Amniotic epithelial cell (primary cell): ENCODE data around the gene EDEM3.
"Not testable (repeated sequence)": the region's sequence is repeated elsewhere in the genome, so short reads cannot be mapped to it uniquely, and the experiment has no call there.

Experiments used
- DNase-seq: peaks from one replicate; pipeline ENCODE4 v3.0.0-alpha.2; 2010; ENCODE audit warnings: low read depth

EDEM3 gene

DNA sequence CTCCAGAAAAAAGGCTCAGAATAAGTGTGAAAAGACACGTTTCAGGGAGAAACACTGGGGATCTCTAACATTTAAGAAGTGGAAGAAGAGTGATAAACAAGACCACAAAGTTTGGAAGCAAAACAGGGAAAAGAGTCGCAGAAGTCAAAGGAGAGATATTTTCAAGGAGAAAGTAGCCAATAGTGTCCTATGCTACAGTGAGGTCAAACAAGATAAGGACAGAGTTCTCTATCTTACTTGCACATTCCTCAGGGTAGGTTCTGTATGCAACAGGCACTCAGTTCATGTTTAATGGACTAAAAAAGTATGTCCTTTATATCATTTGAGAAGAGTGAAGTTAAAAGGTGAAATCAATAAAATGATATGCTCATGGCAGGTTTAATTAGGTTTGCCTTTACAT, 13.8 kb upstream of the EDEM3 start:
- DNase-seq: no peak

GRCh38 chr1:184767591-184767990, 12.9 kb upstream of the EDEM3 start:
- DNase-seq: no peak

DNA sequence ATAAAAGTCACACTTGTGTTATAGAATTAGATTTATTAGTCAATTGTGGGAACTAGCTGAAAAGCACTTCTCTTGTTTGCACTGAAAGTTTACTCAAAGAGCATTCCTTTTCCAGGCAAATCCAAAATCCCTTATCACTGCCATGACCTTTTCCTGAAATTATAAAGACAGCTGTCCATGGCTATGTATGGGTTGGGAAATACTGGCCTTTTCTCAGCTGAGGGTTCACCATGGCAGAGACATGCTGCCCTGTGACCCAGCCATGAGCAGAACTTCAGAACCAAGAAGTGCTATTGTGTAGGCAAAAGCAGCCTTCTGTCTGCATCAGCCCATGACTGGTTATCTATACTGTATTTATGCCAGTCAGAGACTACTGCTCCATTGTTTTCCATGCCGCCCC, 9.8 kb upstream of the EDEM3 start:
- no peak for DNase-seq

DNA sequence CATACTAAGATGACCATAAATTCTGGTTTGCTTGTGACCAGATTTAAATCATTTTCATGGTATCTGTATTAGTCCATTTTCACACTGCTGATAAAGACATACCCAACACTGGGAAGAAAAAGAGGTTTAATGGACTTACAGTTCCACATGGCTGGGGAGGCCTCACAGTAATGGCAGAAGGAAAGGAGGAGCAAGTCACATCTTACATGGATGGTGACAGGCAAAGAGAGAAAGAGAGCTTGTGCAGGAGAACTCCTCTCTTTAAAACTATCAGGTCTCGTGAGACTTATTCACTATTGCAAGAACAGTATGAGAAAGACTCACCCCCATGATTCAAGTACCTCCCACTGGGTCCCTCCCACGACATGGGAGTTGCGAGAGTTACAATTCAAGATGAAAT, 8.9 kb upstream of the EDEM3 start:
- DNase-seq: not testable (repeated sequence)

- DNase-seq: no peak
These were observed 7.4 kb upstream of the EDEM3 start for GRCh38 chr1:184761969-184762485.

- no peak for DNase-seq
These were observed 5.0 kb upstream of the EDEM3 start for GRCh38 chr1:184759651-184760050.

GRCh38 chr1:184759112-184759511, 4.5 kb upstream of the EDEM3 start:
- no peak for DNase-seq

DNA sequence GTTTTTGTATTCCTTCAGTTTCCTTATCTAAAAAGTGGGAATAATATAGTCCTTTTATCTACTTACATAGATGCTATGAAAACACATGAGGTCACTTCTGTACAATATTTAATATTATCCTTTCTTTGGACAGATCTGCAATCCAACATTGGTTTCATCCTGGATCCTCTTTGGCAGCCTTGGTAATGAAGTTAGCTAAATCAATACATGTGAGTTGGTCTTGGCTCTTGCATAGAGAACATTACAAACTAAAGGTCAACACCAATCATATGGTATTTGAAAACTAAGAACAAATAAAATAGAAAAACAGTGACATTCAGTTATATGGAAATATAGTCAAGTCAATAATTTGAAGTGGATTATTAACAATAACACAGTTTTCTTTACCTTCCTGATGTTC, 3.2 kb upstream of the EDEM3 start:
- no peak for DNase-seq

- DNase-seq: no peak
These were observed 2.7 kb upstream of the EDEM3 start for GRCh38 chr1:184757406-184757805.

DNA sequence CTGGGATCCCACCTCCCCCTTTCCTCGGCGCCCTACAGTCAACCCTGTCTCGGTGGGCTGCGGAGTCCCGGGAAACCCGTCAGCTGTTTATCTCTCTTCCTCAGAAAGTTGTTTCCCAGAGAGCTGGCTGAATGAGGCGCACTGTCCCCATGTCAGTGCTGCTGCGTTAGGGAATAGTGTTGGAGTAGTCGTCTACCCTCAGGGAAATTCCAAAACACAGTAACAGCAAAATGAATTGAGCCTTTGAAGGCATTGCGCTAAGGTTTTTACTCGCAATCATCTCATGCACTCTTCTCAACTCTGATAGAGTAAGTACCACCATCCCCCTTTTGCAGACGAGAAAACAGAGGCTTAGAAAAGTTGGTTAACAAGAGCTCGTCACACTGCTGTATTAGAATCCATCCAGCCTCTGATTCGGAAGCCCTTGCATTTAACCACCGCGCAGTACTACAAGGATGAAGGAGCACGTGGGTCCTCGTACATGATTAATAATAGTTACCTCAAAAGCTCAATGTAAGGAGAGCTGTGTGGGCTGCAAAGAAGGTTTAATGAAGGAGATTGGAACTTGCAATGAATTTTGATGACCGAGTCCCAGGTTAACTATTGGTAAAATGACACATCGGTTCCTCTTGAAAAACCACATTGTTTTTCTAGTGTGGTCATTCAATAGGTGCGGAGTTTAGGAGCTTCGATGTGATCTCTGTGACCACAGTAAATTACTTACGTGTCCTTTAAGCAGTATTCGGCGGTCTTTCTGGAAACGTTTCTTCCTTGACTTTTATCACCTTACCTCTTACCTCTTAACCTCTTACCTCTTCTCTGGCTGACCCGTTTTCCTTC, 788 bp upstream of the EDEM3 start:
- DNase-seq: no peak

GRCh38 chr1:184753608-184754475, 816 bp downstream of the EDEM3 start:
- peak; percentile 48 for DNase-seq

DNA sequence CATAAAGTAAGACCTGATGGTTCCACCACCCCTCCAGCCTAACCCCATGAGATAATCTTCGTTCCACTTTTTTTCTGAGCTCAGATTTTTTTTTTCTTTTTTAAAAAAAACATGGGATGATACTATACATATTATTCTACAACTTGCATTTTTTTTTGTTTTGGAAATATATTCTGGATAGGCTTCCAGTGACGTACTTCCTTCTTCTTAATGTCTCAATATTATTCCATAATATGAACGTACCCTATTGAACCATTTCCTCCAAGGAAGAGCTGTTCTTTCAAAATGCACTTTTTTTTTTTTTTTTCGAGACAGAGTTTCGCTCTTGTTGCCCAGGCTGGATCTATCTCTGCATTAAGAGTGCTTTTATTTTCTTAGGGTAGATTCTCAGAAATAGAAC, 1.5 kb downstream of the EDEM3 start:
- DNase-seq: no peak

DNA sequence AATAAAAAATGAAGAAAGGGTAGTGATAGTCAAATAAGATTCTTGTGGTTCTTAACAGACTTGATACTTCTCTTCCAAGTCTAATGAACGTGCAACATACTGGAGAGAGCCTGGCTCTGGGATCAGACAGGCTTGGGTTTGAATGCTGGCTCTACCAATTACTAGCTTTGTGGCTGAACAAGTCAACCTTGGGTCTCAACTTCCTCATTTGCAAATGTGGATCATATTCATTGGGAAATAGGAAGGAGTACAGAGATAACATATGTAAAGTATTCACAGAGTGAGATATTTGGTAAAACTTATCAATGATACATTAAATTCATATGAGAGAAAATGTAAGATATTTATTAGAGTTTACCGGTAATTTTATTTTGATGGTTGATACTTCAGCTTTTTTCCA, 2.0 kb downstream of the EDEM3 start:
- no peak for DNase-seq

GRCh38 chr1:184748740-184749139, 5.9 kb downstream of the EDEM3 start:
- peak; percentile 25 for DNase-seq

DNA sequence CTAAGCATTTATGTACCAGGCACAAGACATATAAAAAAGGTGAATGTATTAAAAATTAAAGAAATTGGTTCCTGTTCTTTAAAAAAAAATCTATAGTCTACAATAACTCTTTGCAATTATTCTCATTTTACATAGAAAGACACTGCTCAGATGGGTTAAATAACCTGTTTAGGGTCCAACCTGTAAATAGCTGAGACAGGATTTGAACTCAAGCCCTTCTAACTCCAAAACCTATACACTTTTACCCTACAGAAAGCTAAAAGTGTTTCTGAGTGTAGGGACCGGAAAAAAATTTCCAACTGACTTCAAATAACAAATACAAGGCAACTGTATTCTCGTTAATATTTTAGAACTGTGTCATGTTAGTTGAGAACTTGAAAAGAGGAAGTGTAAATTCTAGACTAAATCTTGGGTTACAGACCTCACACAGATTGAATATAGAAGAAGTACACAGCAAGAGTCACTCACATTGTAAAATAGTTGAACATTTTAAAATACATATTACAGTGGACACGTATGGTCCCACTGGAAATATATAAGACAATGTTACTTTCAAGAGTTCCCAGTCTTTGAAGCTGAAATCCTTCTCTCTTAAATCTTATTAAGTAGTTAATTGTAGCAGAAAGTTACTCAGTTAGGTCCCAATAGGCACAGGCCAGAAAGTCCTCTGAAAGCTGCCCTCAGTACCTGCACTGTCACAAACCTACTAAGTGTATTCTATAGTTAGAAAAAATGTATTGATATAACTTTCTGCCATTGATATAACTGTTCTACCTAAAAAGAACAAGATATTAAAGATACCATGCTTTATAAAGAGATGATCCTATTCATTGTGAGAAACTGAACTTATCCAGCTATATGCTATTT, 7.3 kb downstream of the EDEM3 start:
- DNase-seq: no peak

- DNase-seq: no peak
These were observed 8.6 kb downstream of the EDEM3 start for GRCh38 chr1:184745929-184746638.

GRCh38 chr1:184745110-184745509, 9.5 kb downstream of the EDEM3 start:
- no peak for DNase-seq

- peak; percentile 52 for DNase-seq
These were observed 11.4 kb downstream of the EDEM3 start for GRCh38 chr1:184743062-184743756.

GRCh38 chr1:184740344-184740743, 14.3 kb downstream of the EDEM3 start:
- no peak for DNase-seq

- DNase-seq: no peak
These were observed 14.9 kb downstream of the EDEM3 start for GRCh38 chr1:184739796-184740195.

- no peak for DNase-seq
These were observed 15.6 kb downstream of the EDEM3 start for GRCh38 chr1:184739070-184739469.
